ENCODE data around the gene FOXRED2. TPM values are rescaled to one million over a fixed set of nuclear protein-coding genes. Genes with fewer than 3 reads are reported as not detected.

The FOXRED2 gene
- total RNA-seq: 7.1 and 7.4 TPM in 2 replicates
- total RNA-seq (2013): 1.3 TPM
- 0.86 and 1.0 TPM in 2 replicates for polyA plus RNA-seq
- polyA minus RNA-seq: 2.4 and 3.2 TPM in 2 replicates

- intact Hi-C loops (cut with micrococcal nuclease): loop anchor here (1.0 to 2.0 kb wide), 2 partner anchors 22 to 26 kb away; partner anchors contain the start of genes EIF3D and TXN2
- peaks cover 10 to 13% of the 10 kb centered on the region in 2 donors for H3K4me1 ChIP-seq (ENCODE audit: control insufficient read depth in 2 of 2, insufficient read depth in 2 of 2, low read length in 2 of 2)
- TF ChIP-seq CTCF (IDR thresholded peaks at IDR 0.05): no peak
- H3K27me3 ChIP-seq (replicated peaks in 1 of 4; ENCODE audit: control extremely low read depth in 1 of 4, control insufficient read depth in 3 of 4, insufficient read depth in 4 of 4, low read length in 3 of 4): no peaks in the 10 kb centered on the region
- Mint-ChIP-seq H3K27me3 (no peaks in the 10 kb centered on the region), H3K4me3 (peak within 1 kb of the TSS; percentile 77), H3K27ac (peak within 1 kb of the TSS; percentile 56), H3K9me3 (ENCODE audit: insufficient read depth) (no peaks in the 10 kb centered on the region), H3K4me1 (peaks cover 11% of the 10 kb centered on the region)
- ChIA-PET CTCF (interaction anchor here (0.8 to 1.8 kb wide), 6 partner anchors 14 to 205 kb away, joined by 3 to 5 read pairs (median 4); no protein-coding TSS in a partner anchor), POLR2A (interaction anchor here (0.9 to 1.9 kb wide), 6 partner anchors 10 to 25 kb away, joined by 3 to 12 read pairs (median 4); partner anchors contain the start of gene EIF3D)
- H4K20me1 ChIP-seq (ENCODE audit: control insufficient read depth, insufficient read depth, low read length, poor library complexity, severe bottlenecking): no peaks in the 10 kb centered on the region
- WGBS (ENCODE audit: insufficient coverage): 5% methylated on average over 70 of the region's 75 CpGs
- H3K27ac ChIP-seq (ENCODE audit: low read length in 2 of 2): peak within 1 kb of the TSS; percentile 43 to 68
- H3K36me3 ChIP-seq (replicated peaks in 1 of 2; ENCODE audit: control extremely low read depth in 1 of 2, control insufficient read depth in 1 of 2, extremely low read depth in 1 of 2, insufficient read depth in 2 of 2, low read length in 1 of 2): peaks cover 2 to 19% of the 10 kb centered on the region in 2 experiments
- H3K4me3 ChIP-seq (ENCODE audit: control extremely low read depth in 1 of 5, extremely low read depth in 1 of 5, insufficient read depth in 1 of 5, low read depth in 2 of 5, low read length in 4 of 5): peak within 1 kb of the TSS; percentile 26 to 80 (median 59)
- H3K4me2 ChIP-seq (replicated peaks; ENCODE audit: low read depth, low read length, poor library complexity, severe bottlenecking): peak within 1 kb of the TSS; percentile 92
- peaks cover 0 to 10% (median 0%) of the 10 kb centered on the region in 3 donors for H3K9me3 ChIP-seq (ENCODE audit: control extremely low read depth in 1 of 3, control insufficient read depth in 2 of 3, insufficient read depth in 1 of 3, low read length in 2 of 3)
- ATAC-seq (ENCODE audit: low read depth) (peak; percentile 98), DNase-seq (peak; percentile 92)
- peak within 1 kb of the TSS; percentile 71 for H2AFZ ChIP-seq (ENCODE audit: insufficient read depth, low read depth, low read length, poor library complexity, severe bottlenecking)
- no peaks in the 10 kb centered on the region for H3K79me2 ChIP-seq (ENCODE audit: control insufficient read depth, insufficient read depth, low read length)
- H3K9ac ChIP-seq (ENCODE audit: low read length): peak within 1 kb of the TSS; percentile 74
Measured at GRCh38 chr22:36506637-36507517, at the start of gene FOXRED2. FOXRED2 (minus strand) TSS chr22:36507040; CDS start chr22:36506422, 618 bp downstream.

- CTCF ChIA-PET: interaction anchor here (1.8 kb wide), 1 partner anchor 14 kb away, joined by 4 read pairs; no protein-coding TSS in a partner anchor
Measured at GRCh38 chr22:36554098-36554497, 47.3 kb upstream of the FOXRED2 start.

More at GRCh38 chr22:36554098-36554497, 47.3 kb upstream of the FOXRED2 start:
- no peak overlapping the region for H3K9ac ChIP-seq (ENCODE audit: low read length)
- no peak overlapping the region for H3K4me3 ChIP-seq (ENCODE audit: control extremely low read depth in 1 of 5, extremely low read depth in 1 of 5, insufficient read depth in 1 of 5, low read depth in 2 of 5, low read length in 4 of 5)
- intact Hi-C loops (cut with micrococcal nuclease): no loop called here
- H3K9me3 ChIP-seq (ENCODE audit: control extremely low read depth in 1 of 3, control insufficient read depth in 2 of 3, insufficient read depth in 1 of 3, low read length in 2 of 3): no peaks in the 10 kb centered on the region
- H3K9me3 Mint-ChIP-seq (ENCODE audit: insufficient read depth): no peaks in the 10 kb centered on the region
- no peaks in the 10 kb centered on the region for H3K79me2 ChIP-seq (ENCODE audit: control insufficient read depth, insufficient read depth, low read length)
- peak overlapping the region; percentile 38 for H3K4me3 Mint-ChIP-seq
- H3K27me3 Mint-ChIP-seq: no peaks in the 10 kb centered on the region
- no peak overlapping the region for H3K4me2 ChIP-seq (replicated peaks; ENCODE audit: low read depth, low read length, poor library complexity, severe bottlenecking)
- H4K20me1 ChIP-seq (ENCODE audit: control insufficient read depth, insufficient read depth, low read length, poor library complexity, severe bottlenecking): no peaks in the 10 kb centered on the region
- peaks cover 29 to 49% of the 10 kb centered on the region in 2 donors for H3K4me1 ChIP-seq (ENCODE audit: control insufficient read depth in 2 of 2, insufficient read depth in 2 of 2, low read length in 2 of 2)
- H3K27ac ChIP-seq (ENCODE audit: low read length in 2 of 2): no peak overlapping the region
- DNase-seq (no peak), ATAC-seq (ENCODE audit: low read depth) (no peak)
- H3K27me3 ChIP-seq (replicated peaks in 1 of 4; ENCODE audit: control extremely low read depth in 1 of 4, control insufficient read depth in 3 of 4, insufficient read depth in 4 of 4, low read length in 3 of 4): no peaks in the 10 kb centered on the region
- no peak for TF ChIP-seq CTCF (IDR thresholded peaks at IDR 0.05)
- TF ChIP-seq EZH2 (IDR thresholded peaks at IDR 0.05; ENCODE audit: borderline replicate concordance, insufficient read depth, low read depth, low read length, poor library complexity, severe bottlenecking): no peak
- no peaks in the 10 kb centered on the region for H3K36me3 ChIP-seq (replicated peaks in 1 of 2; ENCODE audit: control extremely low read depth in 1 of 2, control insufficient read depth in 1 of 2, extremely low read depth in 1 of 2, insufficient read depth in 2 of 2, low read length in 1 of 2)
- 61% methylated on average over 3 of the region's 5 CpGs for WGBS (ENCODE audit: insufficient coverage)
- H2AFZ ChIP-seq (ENCODE audit: insufficient read depth, low read depth, low read length, poor library complexity, severe bottlenecking): peak overlapping the region; percentile 53
- peaks cover 42% of the 10 kb centered on the region for H3K4me1 Mint-ChIP-seq
- POLR2A ChIA-PET: interaction anchor here (0.7 kb wide), 1 partner anchor 169 kb away, joined by 3 read pairs; no protein-coding TSS in a partner anchor
- peak overlapping the region; percentile 82 for H3K27ac Mint-ChIP-seq

Measured in B cell (primary cell).